Transverse colon (tissue), 3 donors: Measurements from ENCODE around the gene TUT1.

ENCODE experiments used
- CTCF ChIP-seq, 5 experiments: fragments of 200-600 bp in 3 of 5; fragments of 450-650 bp in 2 of 5; sonication (generic) in 3 of 5; IDR thresholded peaks; 1 replicate in 2 of 5; 2 replicates in 3 of 5; pipeline ENCODE4 v1.5.1; 2016 to 2017; ENCODE audit warnings: antibody characterized with exemption in 5 of 5, inconsistent platforms in 3 of 5, mild to moderate bottlenecking in 2 of 5, moderate library complexity in 1 of 5
- EP300 ChIP-seq: sonication (generic); formaldehyde crosslinking; IDR thresholded peaks from one replicate; pipeline ENCODE4 v1.6.1; 2017; ENCODE audit warnings: antibody characterized with exemption, low read depth
- POLR2A ChIP-seq: fragments of 450-650 bp; IDR thresholded peaks from one replicate; pipeline ENCODE4 v1.6.1; 2016; ENCODE audit warnings: antibody characterized with exemption, mild to moderate bottlenecking, moderate library complexity

GRCh38 chr11:62577046-62577714 lies 14.1 kb downstream of the TUT1 start:
- TF ChIP-seq EP300: no peak
- no peak for TF ChIP-seq CTCF (IDR thresholded peaks at IDR 0.05)
- TF ChIP-seq POLR2A: no peak
